ENCODE results near the gene RGPD8. TPM values are rescaled to one million over a fixed set of nuclear protein-coding genes. Genes with fewer than 3 reads are reported as not detected.
"Not testable (repeated sequence)": the region's sequence is repeated elsewhere in the genome, so short reads cannot be mapped to it uniquely, and the experiment has no call there.

RGPD8 gene
- total RNA-seq, 1 donor from 2014 or later: 5.0 TPM

GRCh38 chr2:112352292-112352691, 81.2 kb downstream of the RGPD8 start:
- not testable (repeated sequence) for H3K27me3 Mint-ChIP-seq (ENCODE audit: low read depth); H3K4me3 Mint-ChIP-seq (ENCODE audit: unreplicated experiment); H3K9me3 Mint-ChIP-seq (ENCODE audit: low read depth); H3K36me3 Mint-ChIP-seq (ENCODE audit: low read depth); H3K4me1 Mint-ChIP-seq (ENCODE audit: low read depth); DNase-seq (ENCODE audit: low spot score); H3K27ac Mint-ChIP-seq (ENCODE audit: unreplicated experiment)

DNA sequence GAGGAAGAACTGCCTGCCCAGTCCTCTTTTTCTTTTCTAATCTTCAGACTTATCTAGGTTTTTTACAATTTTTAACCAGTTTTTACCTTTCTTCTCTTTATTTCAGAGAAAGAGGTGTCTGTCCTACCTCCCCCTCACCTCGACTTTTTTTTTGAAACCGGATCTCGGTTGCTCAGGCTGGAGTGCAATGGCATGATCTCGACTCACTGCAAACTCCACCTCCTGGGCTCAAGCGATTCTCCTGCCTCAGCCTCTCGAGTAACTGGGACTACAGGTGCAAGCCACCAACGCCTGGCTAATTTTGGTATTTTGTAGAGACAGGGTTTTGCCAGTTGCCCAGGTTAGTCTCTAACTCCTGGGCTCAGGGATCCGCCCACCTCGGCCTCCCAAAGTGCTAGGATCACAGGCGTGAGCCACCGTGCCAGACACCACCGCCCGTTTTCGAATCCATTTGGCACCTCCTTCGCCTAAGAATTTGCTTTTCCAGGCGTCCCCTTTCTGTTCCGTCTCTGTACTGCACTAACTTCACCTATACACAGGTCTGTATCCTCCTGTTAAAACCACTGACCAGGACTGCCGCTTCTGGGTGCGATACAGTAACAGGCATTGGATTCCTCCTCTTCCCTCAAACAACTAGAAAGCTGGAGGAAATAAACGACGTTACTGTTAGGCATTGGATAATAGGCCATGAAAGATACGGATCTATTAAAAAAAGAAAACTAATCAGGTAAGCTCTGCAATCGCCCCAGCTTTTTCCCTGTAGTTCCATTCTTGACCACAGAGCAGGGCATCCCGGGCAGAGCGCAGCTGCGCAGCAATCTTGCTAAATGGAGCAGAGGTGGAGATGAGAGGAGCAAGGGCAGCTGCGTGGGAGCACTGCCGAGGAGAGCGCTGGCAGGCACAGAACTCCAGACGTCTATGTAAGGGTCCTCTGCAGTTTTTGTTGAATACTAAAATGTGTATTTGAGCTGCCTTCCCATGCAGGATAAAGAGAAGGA, 88.1 kb downstream of the RGPD8 start:
- DNase-seq (ENCODE audit: low spot score): no peak
- Mint-ChIP-seq H3K27me3 (ENCODE audit: low read depth) (no peaks in the 10 kb centered on the region), H3K9me3 (ENCODE audit: low read depth) (no peaks in the 10 kb centered on the region), H3K36me3 (ENCODE audit: low read depth) (no peaks in the 10 kb centered on the region), H3K4me1 (ENCODE audit: low read depth) (no peaks in the 10 kb centered on the region), H3K27ac (ENCODE audit: unreplicated experiment) (no peak overlapping the region), H3K4me3 (ENCODE audit: unreplicated experiment) (no peak overlapping the region)
- no peak for TF ChIP-seq CTCF (IDR thresholded peaks at IDR 0.05)

DNA sequence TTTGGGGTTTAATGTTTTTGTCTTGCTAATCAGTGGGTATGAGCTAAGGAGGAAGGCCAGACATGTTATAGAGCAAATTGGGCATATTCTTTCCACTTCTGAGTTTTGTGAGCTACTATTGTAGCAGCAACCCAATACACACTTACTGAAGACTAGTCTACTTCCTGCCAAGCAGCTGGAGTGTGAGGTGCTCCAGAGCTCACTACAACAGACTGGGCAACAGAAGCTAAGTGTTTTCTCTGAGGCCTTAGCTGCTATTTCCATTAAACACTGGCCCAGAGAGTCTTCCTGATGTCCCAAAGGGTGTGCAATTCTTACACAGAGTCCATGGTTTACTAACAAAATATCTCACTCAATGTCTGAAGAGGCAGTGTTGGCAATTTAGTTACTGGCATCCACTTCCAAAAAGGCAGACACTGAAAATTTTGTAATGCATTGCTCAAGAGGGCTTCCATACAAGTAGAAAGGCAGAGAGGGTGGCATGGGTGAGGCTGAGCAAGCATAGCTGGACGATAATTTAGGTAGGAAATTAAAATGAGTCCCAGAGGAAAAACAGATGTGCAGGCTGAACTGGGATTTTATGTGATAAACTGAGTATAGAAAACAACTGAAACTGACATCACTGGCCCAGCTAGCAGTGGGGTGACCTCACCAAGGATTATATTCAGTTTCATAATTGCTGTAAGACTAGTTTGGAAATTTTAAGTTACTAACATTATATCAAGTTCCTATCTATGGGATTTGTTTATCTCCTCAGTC, 89.4 kb downstream of the RGPD8 start:
- DNase-seq (ENCODE audit: low spot score): no peak
- Mint-ChIP-seq H3K9me3 (ENCODE audit: low read depth) (no peaks in the 10 kb centered on the region), H3K27ac (ENCODE audit: unreplicated experiment) (no peak overlapping the region), H3K36me3 (ENCODE audit: low read depth) (no peaks in the 10 kb centered on the region), H3K4me3 (ENCODE audit: unreplicated experiment) (no peak overlapping the region), H3K27me3 (ENCODE audit: low read depth) (no peaks in the 10 kb centered on the region), H3K4me1 (ENCODE audit: low read depth) (no peaks in the 10 kb centered on the region)
- TF ChIP-seq CTCF (IDR thresholded peaks at IDR 0.05): no peak

DNA sequence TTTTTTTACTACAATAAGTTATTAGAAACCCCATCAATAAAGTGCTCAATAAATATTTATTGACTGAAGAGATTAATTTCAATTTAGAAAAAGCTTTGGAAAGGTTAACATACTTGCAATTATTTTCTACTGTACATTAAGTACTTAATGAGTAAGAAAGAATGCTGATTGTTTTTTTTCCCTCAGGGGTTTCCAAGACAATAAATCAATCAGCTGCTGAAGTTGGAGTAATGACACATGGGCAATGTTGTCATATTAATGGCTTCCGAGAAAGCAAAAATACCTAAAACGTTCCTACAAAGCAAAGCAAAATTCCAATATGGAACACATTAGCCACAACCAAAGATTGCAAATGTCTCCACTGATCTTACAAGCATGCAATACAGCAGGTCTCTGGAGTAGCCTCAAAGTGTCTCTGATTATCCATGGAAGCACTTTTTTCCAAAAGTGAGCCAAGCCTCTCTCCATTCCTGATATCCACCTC, 91.3 kb downstream of the RGPD8 start:
- H3K27ac Mint-ChIP-seq (ENCODE audit: unreplicated experiment): no peak overlapping the region
- no peak overlapping the region for H3K4me3 Mint-ChIP-seq (ENCODE audit: unreplicated experiment)
- H3K4me1 Mint-ChIP-seq (ENCODE audit: low read depth): no peaks in the 10 kb centered on the region
- H3K27me3 Mint-ChIP-seq (ENCODE audit: low read depth): no peaks in the 10 kb centered on the region
- no peak for DNase-seq (ENCODE audit: low spot score)
- H3K36me3 Mint-ChIP-seq (ENCODE audit: low read depth): no peaks in the 10 kb centered on the region
- no peak for TF ChIP-seq CTCF (IDR thresholded peaks at IDR 0.05)
- no peaks in the 10 kb centered on the region for H3K9me3 Mint-ChIP-seq (ENCODE audit: low read depth)

- Mint-ChIP-seq H3K36me3 (ENCODE audit: low read depth) (no peaks in the 10 kb centered on the region), H3K27ac (ENCODE audit: unreplicated experiment) (no peak overlapping the region), H3K27me3 (ENCODE audit: low read depth) (no peaks in the 10 kb centered on the region), H3K4me3 (ENCODE audit: unreplicated experiment) (no peak overlapping the region), H3K4me1 (ENCODE audit: low read depth) (no peaks in the 10 kb centered on the region), H3K9me3 (ENCODE audit: low read depth) (no peaks in the 10 kb centered on the region)
- no peak for DNase-seq (ENCODE audit: low spot score)
- no peak for TF ChIP-seq CTCF (IDR thresholded peaks at IDR 0.05)
Measured at GRCh38 chr2:112340475-112341267, 92.8 kb downstream of the RGPD8 start.

Data from chondrocyte (in vitro differentiated cells).